Heart left ventricle (tissue), 13 donors: Measurements from ENCODE around the gene HTD2.

ENCODE experiments used
- POLR2A ChIP-seq, 2 donors: fragments of 450-650 bp; IDR thresholded peaks; one replicate each; pipeline ENCODE4 v1.6.1; 2017; ENCODE audit warnings: antibody characterized with exemption in 2 of 2, mild to moderate bottlenecking in 2 of 2, moderate library complexity in 2 of 2
- TF ChIP-seq, protein P1 (sequence below), 12 donors: fragments of 200-600 bp; sonication (generic) in 4 of 12; IDR thresholded peaks; one replicate each; pipeline versions ENCODE4 v1.5.0 to v1.8.0; 2018 to 2022; ENCODE audit warnings: antibody characterized with exemption in 12 of 12, mild to moderate bottlenecking in 5 of 12
- donor health status: ischemic (EF 13 %, LVEDD 7.1; RV severe dilation, severe dysfunction).
- donor health status: DM: no; HTN: yes; CAD: no.
- donor health status: DM: no; HTN: no; CAD: no.
- donor health status: ischemic (EF 25% LVEDD 6.9; RV normal size, moderate dysfunction).
- donor health status: ischemic (EF 25% LVEDD 5.7; RV mildly dilated, moderate dysfunction).
- donor health status: ischemic (EF 35%, LVEDD 5.7; RV mildly dilated, moderate dysfunction).
- donor health status: nonischemic (EF 11% LVEDD 7.7; RV severe dilation, severe dysfunction).
- donor health status: DM: yes; HTN: yes; CAD: no.
- donor health status: PGD.
- donor health status: ischemic (EF 29% LVEDD 5.4; RV normal size, mild dysfunction).
- donor health status: nonischemic (EF 23%, LVEDD 6.1; RV moderate dilation, normal function).

GRCh38 chr3:58271901-58272501, 34.3 kb upstream of the HTD2 start:
- TF ChIP-seq, protein P1, sequence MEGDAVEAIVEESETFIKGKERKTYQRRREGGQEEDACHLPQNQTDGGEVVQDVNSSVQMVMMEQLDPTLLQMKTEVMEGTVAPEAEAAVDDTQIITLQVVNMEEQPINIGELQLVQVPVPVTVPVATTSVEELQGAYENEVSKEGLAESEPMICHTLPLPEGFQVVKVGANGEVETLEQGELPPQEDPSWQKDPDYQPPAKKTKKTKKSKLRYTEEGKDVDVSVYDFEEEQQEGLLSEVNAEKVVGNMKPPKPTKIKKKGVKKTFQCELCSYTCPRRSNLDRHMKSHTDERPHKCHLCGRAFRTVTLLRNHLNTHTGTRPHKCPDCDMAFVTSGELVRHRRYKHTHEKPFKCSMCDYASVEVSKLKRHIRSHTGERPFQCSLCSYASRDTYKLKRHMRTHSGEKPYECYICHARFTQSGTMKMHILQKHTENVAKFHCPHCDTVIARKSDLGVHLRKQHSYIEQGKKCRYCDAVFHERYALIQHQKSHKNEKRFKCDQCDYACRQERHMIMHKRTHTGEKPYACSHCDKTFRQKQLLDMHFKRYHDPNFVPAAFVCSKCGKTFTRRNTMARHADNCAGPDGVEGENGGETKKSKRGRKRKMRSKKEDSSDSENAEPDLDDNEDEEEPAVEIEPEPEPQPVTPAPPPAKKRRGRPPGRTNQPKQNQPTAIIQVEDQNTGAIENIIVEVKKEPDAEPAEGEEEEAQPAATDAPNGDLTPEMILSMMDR (IDR thresholded peaks at IDR 0.05), result no peak
- TF ChIP-seq POLR2A (IDR thresholded peaks at IDR 0.05), result no peak
